Measurements from ENCODE around the gene AIDA.

DNA sequence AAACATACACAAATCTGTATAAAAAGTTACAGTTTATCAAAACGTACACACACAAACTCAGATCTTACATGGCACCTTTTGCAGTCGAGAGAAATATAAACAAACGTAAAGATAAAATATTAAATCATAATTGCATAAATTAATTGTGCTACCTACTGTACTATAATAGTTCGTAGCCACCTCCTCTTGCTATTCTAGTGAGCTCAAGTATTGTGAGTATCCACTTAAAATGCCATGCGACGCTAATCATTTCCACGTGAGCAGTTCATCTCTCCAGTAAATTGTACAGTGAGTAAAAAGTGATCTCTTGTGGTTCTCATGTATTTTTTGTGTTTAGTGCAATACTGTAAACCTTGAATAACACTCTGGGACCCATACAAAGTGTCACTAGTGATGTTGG lies 88.1 kb downstream of the AIDA start:
- TF ChIP-seq, protein P1, sequence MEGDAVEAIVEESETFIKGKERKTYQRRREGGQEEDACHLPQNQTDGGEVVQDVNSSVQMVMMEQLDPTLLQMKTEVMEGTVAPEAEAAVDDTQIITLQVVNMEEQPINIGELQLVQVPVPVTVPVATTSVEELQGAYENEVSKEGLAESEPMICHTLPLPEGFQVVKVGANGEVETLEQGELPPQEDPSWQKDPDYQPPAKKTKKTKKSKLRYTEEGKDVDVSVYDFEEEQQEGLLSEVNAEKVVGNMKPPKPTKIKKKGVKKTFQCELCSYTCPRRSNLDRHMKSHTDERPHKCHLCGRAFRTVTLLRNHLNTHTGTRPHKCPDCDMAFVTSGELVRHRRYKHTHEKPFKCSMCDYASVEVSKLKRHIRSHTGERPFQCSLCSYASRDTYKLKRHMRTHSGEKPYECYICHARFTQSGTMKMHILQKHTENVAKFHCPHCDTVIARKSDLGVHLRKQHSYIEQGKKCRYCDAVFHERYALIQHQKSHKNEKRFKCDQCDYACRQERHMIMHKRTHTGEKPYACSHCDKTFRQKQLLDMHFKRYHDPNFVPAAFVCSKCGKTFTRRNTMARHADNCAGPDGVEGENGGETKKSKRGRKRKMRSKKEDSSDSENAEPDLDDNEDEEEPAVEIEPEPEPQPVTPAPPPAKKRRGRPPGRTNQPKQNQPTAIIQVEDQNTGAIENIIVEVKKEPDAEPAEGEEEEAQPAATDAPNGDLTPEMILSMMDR (IDR thresholded peaks at IDR 0.05), result no peak
- no peak for TF ChIP-seq POLR2A (IDR thresholded peaks at IDR 0.05)

Data from heart left ventricle (tissue), 13 donors.